ENCODE data around the gene TSSK3.
"Not testable (repeated sequence)": the region's sequence is repeated elsewhere in the genome, so short reads cannot be mapped to it uniquely, and the experiment has no call there.

Gene TSSK3

DNA sequence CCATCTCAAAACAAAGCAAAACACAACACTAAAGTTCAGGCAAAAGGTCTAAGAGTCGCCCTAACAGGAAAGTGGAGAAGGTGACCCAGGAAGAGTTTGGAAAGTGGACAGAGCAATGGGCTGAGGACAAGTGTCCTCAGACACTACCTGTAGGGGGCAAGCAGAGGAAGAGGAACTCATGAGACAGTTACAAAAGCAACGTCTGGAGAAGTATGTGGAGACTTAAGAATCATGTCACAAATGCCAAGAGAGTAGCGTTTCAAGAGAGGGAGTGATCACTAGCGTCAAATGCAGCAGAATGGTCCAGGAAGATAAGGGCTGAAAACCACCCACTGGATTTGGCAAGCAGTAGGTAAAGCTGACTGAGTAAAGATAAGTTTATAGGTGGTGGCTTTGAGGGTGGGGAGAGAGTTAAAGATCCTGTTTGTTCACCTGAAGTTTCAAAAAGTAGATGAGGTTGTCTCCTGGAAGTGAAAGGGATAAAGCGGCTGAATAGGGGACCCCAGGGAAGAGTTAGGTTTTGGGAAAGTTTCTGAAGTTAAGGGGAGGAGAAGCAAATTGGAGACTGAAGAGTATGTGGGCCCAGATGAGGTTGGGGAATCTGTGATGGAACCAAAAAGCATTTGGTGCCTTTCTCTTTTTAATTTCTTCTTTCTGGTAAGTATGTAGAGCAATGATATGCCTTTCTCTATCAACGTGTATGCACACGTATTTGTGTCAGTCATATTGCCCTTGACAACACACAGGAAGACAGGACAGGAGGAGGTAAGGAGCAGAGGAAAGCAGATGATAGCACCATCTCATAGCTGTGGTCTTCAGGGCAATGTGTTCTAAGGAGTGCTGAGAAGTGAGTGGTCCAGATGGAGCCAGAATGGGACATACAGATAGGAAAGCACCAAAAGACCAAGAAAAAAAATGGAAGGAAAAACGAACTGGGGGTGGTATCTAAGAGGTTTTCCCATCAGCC lies 28.8 kb downstream of the TSSK3 start:
- peaks cover 17% of the 10 kb centered on the region for H3K4me1 ChIP-seq (ENCODE audit: control insufficient read depth, insufficient read depth, low read length)
- H3K9me3 ChIP-seq (ENCODE audit: control insufficient read depth in 2 of 2, low read length in 2 of 2) = no peaks in the 10 kb centered on the region
- no peak overlapping the region for H3K9ac ChIP-seq (ENCODE audit: low read length in 2 of 2)
- no peaks in the 10 kb centered on the region for H3K27me3 ChIP-seq (ENCODE audit: control insufficient read depth in 1 of 2, insufficient read depth in 2 of 2, low read length in 2 of 2)
- no peak overlapping the region for H3K4me3 ChIP-seq (ENCODE audit: low read length in 2 of 2)
- H3K27ac ChIP-seq (ENCODE audit: low read length) = no peak overlapping the region
- peaks cover 23 to 37% of the 10 kb centered on the region in 2 donors for H3K36me3 ChIP-seq (ENCODE audit: control insufficient read depth in 2 of 2, insufficient read depth in 2 of 2, low read length in 2 of 2)

DNA sequence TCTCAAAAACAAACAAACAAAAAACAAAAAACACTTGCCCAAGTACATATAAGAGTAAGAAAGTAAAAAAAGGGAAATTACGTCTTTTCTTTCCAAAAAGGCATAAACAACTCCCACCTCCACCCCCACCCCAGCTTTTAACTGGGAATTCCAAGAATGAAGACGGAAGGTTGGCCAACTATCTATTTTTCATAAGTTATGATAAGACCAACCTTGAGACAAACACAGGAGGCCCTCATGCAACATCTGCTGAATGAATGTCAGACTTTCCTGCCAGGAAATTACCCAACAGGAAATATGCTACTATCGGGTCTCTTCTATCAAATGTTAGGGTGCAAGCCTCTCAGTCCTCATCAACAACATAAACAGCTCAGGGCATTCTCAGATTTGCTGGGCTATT lies 30.0 kb downstream of the TSSK3 start:
- Histone ChIP-seq H3K36me3 (ENCODE audit: control insufficient read depth in 2 of 2, insufficient read depth in 2 of 2, low read length in 2 of 2) (peaks cover 14 to 30% of the 10 kb centered on the region in 2 donors), H3K4me3 (ENCODE audit: low read length in 2 of 2) (no peak overlapping the region), H3K27ac (ENCODE audit: low read length) (no peak overlapping the region), H3K9me3 (ENCODE audit: control insufficient read depth in 2 of 2, low read length in 2 of 2) (no peaks in the 10 kb centered on the region), H3K27me3 (ENCODE audit: control insufficient read depth in 1 of 2, insufficient read depth in 2 of 2, low read length in 2 of 2) (no peaks in the 10 kb centered on the region), H3K9ac (ENCODE audit: low read length in 2 of 2) (no peak overlapping the region), H3K4me1 (ENCODE audit: control insufficient read depth, insufficient read depth, low read length) (peaks cover 17% of the 10 kb centered on the region)

DNA sequence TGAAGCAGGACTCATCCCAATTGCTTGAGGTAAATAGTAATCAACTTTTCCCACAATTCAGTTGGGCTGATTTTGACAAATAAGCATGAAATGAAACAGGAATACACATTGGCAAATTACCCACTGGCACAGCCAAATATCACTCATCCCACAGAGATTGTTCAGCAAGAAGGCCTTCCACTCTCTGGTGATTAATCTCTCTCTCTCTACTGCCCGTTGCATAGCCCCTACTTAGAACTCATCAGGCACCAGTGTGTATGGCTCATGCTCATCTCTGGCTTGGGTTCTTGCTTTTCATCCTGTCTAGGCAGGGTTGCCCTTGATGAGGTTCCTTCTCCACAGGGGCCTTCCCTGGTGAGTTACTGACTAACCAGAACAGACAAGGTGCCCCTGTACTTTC lies 30.8 kb downstream of the TSSK3 start:
- H3K27me3 ChIP-seq (ENCODE audit: control insufficient read depth in 1 of 2, insufficient read depth in 2 of 2, low read length in 2 of 2) = no peaks in the 10 kb centered on the region
- no peaks in the 10 kb centered on the region for H3K9me3 ChIP-seq (ENCODE audit: control insufficient read depth in 2 of 2, low read length in 2 of 2)
- H3K4me3 ChIP-seq (ENCODE audit: low read length in 2 of 2) = peak overlapping the region; percentile 82 to 98
- peaks cover 17% of the 10 kb centered on the region for H3K4me1 ChIP-seq (ENCODE audit: control insufficient read depth, insufficient read depth, low read length)
- peak overlapping the region; percentile 89 to 100 for H3K9ac ChIP-seq (ENCODE audit: low read length in 2 of 2)
- H3K36me3 ChIP-seq (ENCODE audit: control insufficient read depth in 2 of 2, insufficient read depth in 2 of 2, low read length in 2 of 2) = peaks cover 14 to 24% of the 10 kb centered on the region in 2 donors
- no peak overlapping the region for H3K27ac ChIP-seq (ENCODE audit: low read length)

DNA sequence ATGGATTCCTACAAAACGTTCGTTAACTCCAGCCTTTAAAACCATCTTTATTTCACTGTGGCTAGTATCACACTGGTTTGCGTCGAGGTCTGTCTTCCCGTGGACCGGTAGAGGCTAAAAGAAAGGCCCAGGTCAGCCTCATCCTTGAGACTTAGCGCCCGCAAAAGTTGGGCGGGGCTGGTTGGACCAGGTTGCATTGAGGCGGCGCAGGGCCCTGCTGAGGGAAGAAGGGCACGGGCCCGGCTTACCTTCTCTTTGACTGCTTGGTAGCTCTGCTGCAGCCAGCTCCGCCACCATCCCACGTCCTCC lies 31.4 kb downstream of the TSSK3 start:
- Histone ChIP-seq H3K36me3 (ENCODE audit: control insufficient read depth in 2 of 2, insufficient read depth in 2 of 2, low read length in 2 of 2) (peaks cover 14 to 21% of the 10 kb centered on the region in 2 donors), H3K4me3 (ENCODE audit: low read length in 2 of 2) (peak overlapping the region; percentile 82 to 98), H3K9ac (ENCODE audit: low read length in 2 of 2) (peak overlapping the region; percentile 89 to 100), H3K4me1 (ENCODE audit: control insufficient read depth, insufficient read depth, low read length) (peaks cover 17% of the 10 kb centered on the region), H3K27me3 (ENCODE audit: control insufficient read depth in 1 of 2, insufficient read depth in 2 of 2, low read length in 2 of 2) (no peaks in the 10 kb centered on the region), H3K9me3 (ENCODE audit: control insufficient read depth in 2 of 2, low read length in 2 of 2) (no peaks in the 10 kb centered on the region), H3K27ac (ENCODE audit: low read length) (peak overlapping the region; percentile 96)

DNA sequence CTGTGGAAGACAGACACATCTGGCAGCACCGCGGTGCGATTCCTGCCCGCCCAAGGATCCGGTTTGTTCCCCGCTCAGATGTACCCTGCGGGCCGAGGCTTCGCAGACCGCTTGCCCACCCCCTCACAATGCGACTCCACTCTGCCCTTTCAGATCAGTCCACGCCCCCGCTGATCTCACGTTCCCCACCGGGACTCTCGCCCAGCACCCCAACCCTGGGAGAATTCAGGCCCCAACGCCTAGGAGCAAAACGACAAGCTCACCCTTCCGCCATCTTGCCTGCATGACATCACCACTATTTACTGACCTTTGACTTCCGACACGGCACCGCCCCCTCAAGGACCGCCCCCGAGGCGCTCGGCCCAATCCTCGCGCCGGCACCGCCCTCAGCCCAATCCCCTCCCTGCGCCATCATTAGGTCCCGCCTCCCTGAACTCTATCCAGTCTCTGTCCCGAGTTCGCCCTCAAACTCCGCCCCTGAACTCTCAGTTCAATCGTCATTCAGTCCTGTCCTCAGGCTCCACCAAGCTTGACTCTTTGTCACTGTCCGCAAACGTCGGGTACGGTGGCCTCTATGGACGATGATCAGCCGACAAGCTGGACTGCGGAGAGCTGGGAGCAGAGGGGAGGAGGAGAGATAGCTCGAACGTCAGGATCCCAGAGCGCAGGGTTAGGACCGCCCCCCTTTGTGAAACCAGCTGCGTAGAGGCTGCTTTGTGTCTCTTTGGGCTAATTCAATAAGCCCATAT lies 32.0 kb downstream of the TSSK3 start, which contains the start of gene BSDC1:
Gene BSDC1, minus strand, starts transcription at position 301 of the 749 bp plus-strand sequence. Its CDS starts 27 bp downstream, at position 274.
- Histone ChIP-seq H3K27me3 (ENCODE audit: control insufficient read depth in 1 of 2, insufficient read depth in 2 of 2, low read length in 2 of 2) (no peaks in the 10 kb centered on the region), H3K9ac (ENCODE audit: low read length in 2 of 2) (peak within 1 kb of the TSS; percentile 95 to 100), H3K36me3 (ENCODE audit: control insufficient read depth in 2 of 2, insufficient read depth in 2 of 2, low read length in 2 of 2) (peaks cover 11 to 18% of the 10 kb centered on the region in 2 donors), H3K27ac (ENCODE audit: low read length) (peak within 1 kb of the TSS; percentile 96), H3K4me3 (ENCODE audit: low read length in 2 of 2) (peak within 1 kb of the TSS; percentile 92 to 98), H3K9me3 (ENCODE audit: control insufficient read depth in 2 of 2, low read length in 2 of 2) (no peaks in the 10 kb centered on the region), H3K4me1 (ENCODE audit: control insufficient read depth, insufficient read depth, low read length) (peaks cover 17% of the 10 kb centered on the region)

DNA sequence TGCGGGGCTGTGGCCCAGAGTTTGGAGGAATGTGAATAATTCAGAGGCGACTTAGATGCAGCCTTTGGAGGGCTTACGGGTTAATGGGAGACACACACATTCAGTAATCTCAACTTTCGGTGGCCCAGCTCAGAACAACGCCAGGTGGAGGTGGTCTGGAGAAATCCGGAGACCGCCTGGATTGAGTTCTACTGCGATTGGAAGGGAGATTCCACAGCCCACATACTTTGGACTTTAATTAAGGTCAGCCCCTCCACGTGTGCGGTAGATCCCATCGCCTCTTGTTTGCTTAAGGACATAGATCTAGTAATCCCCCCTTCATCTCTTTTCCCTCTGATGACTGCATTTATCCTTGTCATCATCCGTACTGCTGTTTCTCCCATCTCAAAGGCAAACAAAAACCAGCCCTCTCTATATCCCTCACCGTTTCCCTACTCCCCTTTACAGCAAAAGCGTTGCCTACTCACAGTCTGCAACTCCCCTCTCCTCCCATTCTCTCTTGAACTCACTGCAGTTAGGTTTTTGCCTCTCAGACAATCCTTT lies 32.6 kb downstream of the TSSK3 start:
- peak overlapping the region; percentile 95 to 98 for H3K9ac ChIP-seq (ENCODE audit: low read length in 2 of 2)
- peaks cover 17% of the 10 kb centered on the region for H3K4me1 ChIP-seq (ENCODE audit: control insufficient read depth, insufficient read depth, low read length)
- H3K27ac ChIP-seq (ENCODE audit: low read length) = peak overlapping the region; percentile 96
- no peaks in the 10 kb centered on the region for H3K9me3 ChIP-seq (ENCODE audit: control insufficient read depth in 2 of 2, low read length in 2 of 2)
- no peaks in the 10 kb centered on the region for H3K27me3 ChIP-seq (ENCODE audit: control insufficient read depth in 1 of 2, insufficient read depth in 2 of 2, low read length in 2 of 2)
- H3K4me3 ChIP-seq (ENCODE audit: low read length in 2 of 2) = peak overlapping the region; percentile 92 to 98
- H3K36me3 ChIP-seq (ENCODE audit: control insufficient read depth in 2 of 2, insufficient read depth in 2 of 2, low read length in 2 of 2) = peaks cover 9 to 13% of the 10 kb centered on the region in 2 donors

DNA sequence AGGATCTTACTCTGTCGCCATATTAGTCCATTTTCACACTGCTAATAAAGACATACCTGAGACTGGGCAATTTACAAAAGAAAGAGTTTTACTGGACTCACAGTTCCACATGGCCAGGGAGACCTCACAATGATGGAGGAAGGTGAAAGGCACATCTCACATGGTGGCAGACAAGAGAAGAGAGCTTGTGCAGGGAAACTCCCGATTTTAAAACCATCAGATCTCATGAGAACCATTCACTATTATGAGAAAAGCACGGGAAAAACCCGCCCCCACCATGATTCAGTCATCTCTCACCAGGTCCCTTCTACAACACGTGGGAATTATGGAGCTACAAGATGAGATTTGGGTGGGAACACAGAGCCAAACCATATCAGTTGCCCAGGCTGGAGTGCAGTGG lies 34.2 kb downstream of the TSSK3 start:
- H3K4me3 ChIP-seq (ENCODE audit: low read length in 2 of 2); H3K27me3 ChIP-seq (ENCODE audit: control insufficient read depth in 1 of 2, insufficient read depth in 2 of 2, low read length in 2 of 2); H3K36me3 ChIP-seq (ENCODE audit: control insufficient read depth in 2 of 2, insufficient read depth in 2 of 2, low read length in 2 of 2); H3K9ac ChIP-seq (ENCODE audit: low read length in 2 of 2); H3K9me3 ChIP-seq (ENCODE audit: control insufficient read depth in 2 of 2, low read length in 2 of 2); H3K27ac ChIP-seq (ENCODE audit: low read length): not testable (repeated sequence)
- peaks cover 22% of the 10 kb centered on the region for H3K4me1 ChIP-seq (ENCODE audit: control insufficient read depth, insufficient read depth, low read length)

DNA sequence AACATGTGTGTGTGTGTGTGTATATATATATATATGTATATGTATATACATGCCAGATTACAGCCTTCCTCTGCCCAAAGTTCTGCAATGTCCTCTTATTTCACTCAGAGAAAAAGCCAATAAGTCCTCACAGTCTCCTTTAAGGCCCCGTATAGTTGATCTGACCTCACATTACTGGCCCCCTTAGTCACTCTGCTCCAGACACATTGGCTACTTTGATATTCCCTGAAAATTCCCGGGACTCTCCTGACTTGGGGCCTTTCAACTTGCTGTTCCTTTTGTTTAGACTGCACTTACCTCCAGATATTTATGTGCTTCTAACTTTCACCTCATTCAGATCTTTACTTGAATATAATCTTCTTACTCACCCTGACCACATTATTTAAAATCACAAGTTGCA lies 36.1 kb downstream of the TSSK3 start:
- no peaks in the 10 kb centered on the region for H3K27me3 ChIP-seq (ENCODE audit: control insufficient read depth in 1 of 2, insufficient read depth in 2 of 2, low read length in 2 of 2)
- no peak overlapping the region for H3K4me3 ChIP-seq (ENCODE audit: low read length in 2 of 2)
- peaks cover 12% of the 10 kb centered on the region for H3K4me1 ChIP-seq (ENCODE audit: control insufficient read depth, insufficient read depth, low read length)
- H3K36me3 ChIP-seq (ENCODE audit: control insufficient read depth in 2 of 2, insufficient read depth in 2 of 2, low read length in 2 of 2) = no peaks in the 10 kb centered on the region
- no peak overlapping the region for H3K9ac ChIP-seq (ENCODE audit: low read length in 2 of 2)
- no peak overlapping the region for H3K27ac ChIP-seq (ENCODE audit: low read length)
- no peaks in the 10 kb centered on the region for H3K9me3 ChIP-seq (ENCODE audit: control insufficient read depth in 2 of 2, low read length in 2 of 2)

DNA sequence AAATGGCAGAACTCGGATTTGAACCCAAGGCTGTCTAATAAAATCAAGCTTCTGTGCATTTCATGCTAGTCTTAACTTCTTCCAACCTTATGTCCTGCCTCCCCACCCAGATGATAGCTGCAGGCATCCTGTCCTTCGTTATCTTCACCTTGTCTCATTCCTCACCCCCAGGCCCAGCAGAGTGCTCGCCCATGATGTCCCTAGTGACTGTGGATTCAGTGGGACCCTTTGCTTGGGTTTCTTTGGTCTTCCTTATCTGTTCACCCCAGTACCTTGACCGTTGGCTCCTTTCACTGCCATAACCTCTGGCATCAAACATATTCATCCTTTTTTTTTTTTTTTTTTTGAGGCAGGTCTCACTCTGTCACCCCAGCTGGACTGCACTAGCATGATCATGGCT lies 37.5 kb downstream of the TSSK3 start:
- H3K9me3 ChIP-seq (ENCODE audit: control insufficient read depth in 2 of 2, low read length in 2 of 2) = no peaks in the 10 kb centered on the region
- no peak overlapping the region for H3K9ac ChIP-seq (ENCODE audit: low read length in 2 of 2)
- no peak overlapping the region for H3K4me3 ChIP-seq (ENCODE audit: low read length in 2 of 2)
- H3K27me3 ChIP-seq (ENCODE audit: control insufficient read depth in 1 of 2, insufficient read depth in 2 of 2, low read length in 2 of 2) = no peaks in the 10 kb centered on the region
- H3K36me3 ChIP-seq (ENCODE audit: control insufficient read depth in 2 of 2, insufficient read depth in 2 of 2, low read length in 2 of 2) = no peaks in the 10 kb centered on the region
- peaks cover 10% of the 10 kb centered on the region for H3K4me1 ChIP-seq (ENCODE audit: control insufficient read depth, insufficient read depth, low read length)
- no peak overlapping the region for H3K27ac ChIP-seq (ENCODE audit: low read length)

DNA sequence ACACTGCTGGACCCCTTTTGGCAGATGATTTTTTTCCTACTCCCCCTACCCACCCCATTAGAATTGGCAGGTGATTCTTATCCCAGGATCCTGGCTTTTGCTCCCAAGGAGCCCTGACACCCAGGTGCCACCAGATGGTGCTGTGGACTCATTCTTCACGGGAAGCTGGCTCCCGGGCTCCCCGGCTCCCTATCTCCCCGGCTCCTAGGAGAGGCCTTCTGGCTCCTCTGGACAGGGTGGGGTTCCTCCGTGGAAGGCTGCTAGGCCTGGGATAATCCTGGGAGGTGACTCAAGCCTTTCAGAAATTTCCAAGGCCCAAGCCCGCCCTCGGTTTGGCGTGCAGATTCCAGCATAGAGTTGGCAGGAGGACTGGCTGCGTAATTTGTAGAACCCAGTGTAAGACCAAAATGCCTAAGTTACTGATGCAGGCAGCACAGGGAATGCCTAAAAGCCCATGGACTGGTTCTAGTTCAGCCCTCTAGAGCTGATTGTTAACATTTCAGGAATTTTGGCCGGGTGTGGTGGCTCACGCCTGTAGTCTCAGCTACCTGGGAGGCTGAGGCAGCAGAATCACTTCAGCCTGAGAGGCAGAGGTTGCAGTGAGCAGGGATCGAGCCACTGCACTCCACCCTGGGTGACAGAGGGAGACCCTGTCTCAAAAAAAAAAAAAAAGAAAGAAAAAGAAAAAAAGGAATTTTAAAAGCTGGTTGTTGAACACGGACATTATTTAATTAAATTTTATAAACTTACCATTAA lies 38.7 kb downstream of the TSSK3 start:
- no peaks in the 10 kb centered on the region for H3K27me3 ChIP-seq (ENCODE audit: control insufficient read depth in 1 of 2, insufficient read depth in 2 of 2, low read length in 2 of 2)
- H3K36me3 ChIP-seq (ENCODE audit: control insufficient read depth in 2 of 2, insufficient read depth in 2 of 2, low read length in 2 of 2) = no peaks in the 10 kb centered on the region
- H3K4me3 ChIP-seq (ENCODE audit: low read length in 2 of 2) = peak overlapping the region in 1 of 2 donors; percentile 52
- H3K9me3 ChIP-seq (ENCODE audit: control insufficient read depth in 2 of 2, low read length in 2 of 2) = no peaks in the 10 kb centered on the region
- peaks cover 7% of the 10 kb centered on the region for H3K4me1 ChIP-seq (ENCODE audit: control insufficient read depth, insufficient read depth, low read length)
- H3K9ac ChIP-seq (ENCODE audit: low read length in 2 of 2) = peak overlapping the region; percentile 37 to 64
- peak overlapping the region; percentile 62 for H3K27ac ChIP-seq (ENCODE audit: low read length)

Measured in stomach smooth muscle (tissue), 2 donors.